ENCODE results near the gene TUBAL3. TPM values are rescaled to one million over a fixed set of nuclear protein-coding genes. Genes with fewer than 3 reads are reported as not detected.

The TUBAL3 gene
- total RNA-seq, 4 donors from 2014 or later, result 0.21 to 0.22 TPM; not detected in 2

DNA sequence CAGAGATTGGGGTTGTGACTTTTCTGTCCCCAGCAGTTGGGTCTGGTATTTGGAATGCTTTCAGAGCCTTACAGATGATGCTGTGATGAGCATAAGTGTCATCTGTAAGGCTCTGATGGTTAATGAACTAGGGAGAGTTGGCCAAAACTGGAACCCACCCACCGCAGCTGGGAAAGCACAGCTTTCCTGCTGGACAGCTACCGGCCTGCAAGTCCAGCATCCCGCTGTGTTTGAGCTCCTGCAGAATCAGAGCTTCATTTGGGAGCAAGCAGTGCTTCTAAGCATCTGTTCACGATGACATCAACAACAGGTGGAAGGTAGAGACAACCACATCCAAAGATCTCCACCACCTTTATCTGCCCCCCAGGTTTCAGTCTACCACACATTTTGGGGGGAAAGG is 28.2 kb downstream of the TUBAL3 start:
- H3K36me3 ChIP-seq, result no peaks in the 10 kb centered on the region
- H3K9me3 ChIP-seq, result no peaks in the 10 kb centered on the region
- no peaks in the 10 kb centered on the region for H3K4me1 ChIP-seq
- whole genome bisulfite sequencing, 2 donors, result 43 to 51% methylated on average over 4 of the region's 4 CpGs
- TF ChIP-seq EP300 (IDR thresholded peaks at IDR 0.05) (no peak), POLR2A (IDR thresholded peaks at IDR 0.05) (no peak)
- TF ChIP-seq, protein P1, sequence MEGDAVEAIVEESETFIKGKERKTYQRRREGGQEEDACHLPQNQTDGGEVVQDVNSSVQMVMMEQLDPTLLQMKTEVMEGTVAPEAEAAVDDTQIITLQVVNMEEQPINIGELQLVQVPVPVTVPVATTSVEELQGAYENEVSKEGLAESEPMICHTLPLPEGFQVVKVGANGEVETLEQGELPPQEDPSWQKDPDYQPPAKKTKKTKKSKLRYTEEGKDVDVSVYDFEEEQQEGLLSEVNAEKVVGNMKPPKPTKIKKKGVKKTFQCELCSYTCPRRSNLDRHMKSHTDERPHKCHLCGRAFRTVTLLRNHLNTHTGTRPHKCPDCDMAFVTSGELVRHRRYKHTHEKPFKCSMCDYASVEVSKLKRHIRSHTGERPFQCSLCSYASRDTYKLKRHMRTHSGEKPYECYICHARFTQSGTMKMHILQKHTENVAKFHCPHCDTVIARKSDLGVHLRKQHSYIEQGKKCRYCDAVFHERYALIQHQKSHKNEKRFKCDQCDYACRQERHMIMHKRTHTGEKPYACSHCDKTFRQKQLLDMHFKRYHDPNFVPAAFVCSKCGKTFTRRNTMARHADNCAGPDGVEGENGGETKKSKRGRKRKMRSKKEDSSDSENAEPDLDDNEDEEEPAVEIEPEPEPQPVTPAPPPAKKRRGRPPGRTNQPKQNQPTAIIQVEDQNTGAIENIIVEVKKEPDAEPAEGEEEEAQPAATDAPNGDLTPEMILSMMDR (IDR thresholded peaks at IDR 0.05), result no peak
- no peaks in the 10 kb centered on the region for H3K27me3 ChIP-seq
- DNase-seq (ENCODE audit: low spot score in 2 of 2), result no peak
- H3K4me3 ChIP-seq, result no peak overlapping the region
- H3K27ac ChIP-seq, result no peak overlapping the region

DNA sequence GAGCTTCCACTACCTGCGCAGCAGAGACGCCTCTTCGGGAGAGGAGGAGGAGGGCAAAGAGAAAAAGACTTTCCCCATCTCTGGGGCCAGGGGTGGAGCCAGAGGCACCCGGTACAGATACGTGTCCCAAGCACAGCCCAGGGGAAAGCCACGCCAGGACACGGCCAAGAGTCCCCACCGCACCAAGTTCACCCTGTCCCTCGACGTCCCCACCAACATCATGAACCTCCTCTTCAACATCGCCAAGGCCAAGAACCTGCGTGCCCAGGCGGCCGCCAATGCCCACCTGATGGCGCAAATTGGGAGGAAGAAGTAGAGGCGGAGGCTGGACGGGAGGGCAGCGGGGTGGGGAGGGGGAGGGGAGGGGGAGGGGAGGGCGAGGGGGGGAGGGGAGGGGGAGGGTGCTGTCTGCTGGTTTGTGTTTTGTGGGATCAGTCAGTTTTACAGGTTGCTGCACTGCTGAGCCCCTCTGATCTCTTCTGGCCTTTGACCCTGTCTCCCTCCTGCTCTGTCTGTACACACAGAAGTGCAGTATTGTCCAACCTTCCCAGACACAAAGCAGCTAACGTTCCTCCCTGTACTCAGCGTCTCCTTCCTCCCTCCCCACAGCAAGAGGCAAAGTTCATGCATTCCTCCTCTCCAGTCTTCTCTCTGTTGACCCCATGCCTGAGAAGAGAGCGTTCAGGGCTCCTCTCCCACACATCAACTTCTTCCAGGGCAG is 30.6 kb downstream of the TUBAL3 start:
- H3K4me1 ChIP-seq, result no peaks in the 10 kb centered on the region
- no peaks in the 10 kb centered on the region for H3K9me3 ChIP-seq
- no peak for DNase-seq (ENCODE audit: low spot score in 2 of 2)
- H3K36me3 ChIP-seq, result no peaks in the 10 kb centered on the region
- WGBS, 2 donors, result 85 to 86% methylated on average over 18 to 21 of the region's 22 CpGs
- no peak for TF ChIP-seq POLR2A (IDR thresholded peaks at IDR 0.05)
- TF ChIP-seq, protein P1 (IDR thresholded peaks at IDR 0.05), result no peak
- TF ChIP-seq EP300 (IDR thresholded peaks at IDR 0.05), result no peak
- no peaks in the 10 kb centered on the region for H3K27me3 ChIP-seq
- H3K4me3 ChIP-seq, result no peak overlapping the region
- no peak overlapping the region for H3K27ac ChIP-seq

DNA sequence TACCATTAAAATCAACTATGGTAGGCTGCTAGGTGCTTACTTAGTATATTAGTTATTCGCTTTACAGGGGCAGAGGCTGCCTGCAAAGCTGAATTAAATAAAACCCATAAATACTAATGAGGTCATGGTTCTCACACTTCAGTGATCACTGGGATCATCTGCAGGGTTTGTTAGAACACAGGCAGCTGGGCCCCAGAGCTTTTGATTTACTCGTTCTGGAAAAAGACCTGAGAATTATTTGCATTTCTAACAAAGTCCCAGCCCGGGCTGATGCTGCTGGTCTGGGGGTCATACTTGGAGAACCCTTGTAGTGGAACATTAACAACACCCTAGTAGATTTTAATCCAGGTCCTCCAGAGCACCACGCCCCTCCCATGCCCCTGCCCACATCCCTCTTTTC is 31.3 kb downstream of the TUBAL3 start:
- TF ChIP-seq, protein P1 (IDR thresholded peaks at IDR 0.05), result no peak
- no peak for TF ChIP-seq EP300 (IDR thresholded peaks at IDR 0.05)
- no peak for TF ChIP-seq POLR2A (IDR thresholded peaks at IDR 0.05)
- Histone ChIP-seq H3K4me3 (no peak overlapping the region), H3K27me3 (no peaks in the 10 kb centered on the region), H3K9me3 (no peaks in the 10 kb centered on the region), H3K27ac (no peak overlapping the region), H3K36me3 (no peaks in the 10 kb centered on the region), H3K4me1 (no peaks in the 10 kb centered on the region)
- no peak for DNase-seq (ENCODE audit: low spot score in 2 of 2)
- 75 to 85% methylated on average over 4 of the region's 4 CpGs for WGBS, 2 donors

DNA sequence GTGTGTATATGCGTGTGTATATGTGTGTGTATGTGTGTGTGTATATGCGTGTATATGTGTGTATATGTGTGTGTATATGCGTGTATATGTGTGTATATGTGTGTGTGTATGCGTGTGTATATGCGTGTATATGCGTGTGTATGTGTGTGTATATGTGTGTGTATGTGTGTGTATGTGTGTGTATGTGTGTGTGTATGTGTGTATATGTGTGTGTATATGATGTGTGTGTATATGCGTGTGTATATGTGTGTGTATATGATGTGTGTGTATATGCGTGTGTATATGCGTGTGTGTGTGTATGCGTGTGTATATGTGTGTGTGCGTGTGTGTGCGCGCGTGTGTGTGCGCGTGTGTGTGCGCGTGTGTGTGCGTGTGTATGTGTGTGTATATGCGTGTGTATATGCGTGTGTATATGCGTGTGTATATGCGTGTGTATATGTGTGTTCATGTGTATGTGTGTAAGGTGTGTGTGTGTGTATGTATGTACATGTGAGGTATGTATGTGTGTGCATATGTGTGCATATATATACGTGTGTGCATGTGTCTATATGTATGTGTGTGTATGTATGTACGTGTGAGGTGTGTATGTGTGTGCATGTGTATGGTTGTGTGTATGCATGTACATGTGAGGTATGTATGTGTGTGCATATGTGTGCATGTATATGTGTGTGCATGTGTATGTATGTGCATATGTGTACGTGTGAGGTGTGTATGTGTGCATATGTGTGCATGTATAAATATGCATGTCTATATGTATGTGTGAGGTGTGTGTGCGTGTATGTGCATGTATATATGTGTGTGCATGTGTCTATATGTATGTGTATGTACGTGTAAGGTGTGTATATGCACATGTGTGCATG is 33.9 kb downstream of the TUBAL3 start:
- no peak for DNase-seq (ENCODE audit: low spot score in 2 of 2)
- Histone ChIP-seq H3K27ac (no peak overlapping the region), H3K4me1 (no peaks in the 10 kb centered on the region), H3K36me3 (no peaks in the 10 kb centered on the region), H3K4me3 (no peak overlapping the region), H3K9me3 (no peaks in the 10 kb centered on the region), H3K27me3 (no peaks in the 10 kb centered on the region)
- TF ChIP-seq POLR2A (IDR thresholded peaks at IDR 0.05) (no peak), EP300 (IDR thresholded peaks at IDR 0.05) (no peak)
- TF ChIP-seq, protein P1 (IDR thresholded peaks at IDR 0.05), result no peak
- 62 to 90% methylated on average over 21 to 28 of the region's 28 CpGs for WGBS, 2 donors
